NB4 (cell line): ENCODE measurements around the gene CSNK1D.

Experiments
- CTCF ChIP-seq: IDR thresholded peaks from one replicate; pipeline ENCODE4 v1.5.1; 2012; ENCODE audit warnings: low read depth, low read length
- POLR2A ChIP-seq: IDR thresholded peaks from 2 replicates; pipeline ENCODE4 v1.6.1; 2011; ENCODE audit warnings: mild to moderate bottlenecking; ENCODE audit not compliant: insufficient read length; ENCODE audit errors: extremely low read depth

GRCh38 chr17:82271401-82271800 lies 2.1 kb downstream of the CSNK1D start:
- no peak for TF ChIP-seq CTCF
- TF ChIP-seq POLR2A = no peak
